ENCODE data around the gene DNAJC17.

Gene DNAJC17

DNA sequence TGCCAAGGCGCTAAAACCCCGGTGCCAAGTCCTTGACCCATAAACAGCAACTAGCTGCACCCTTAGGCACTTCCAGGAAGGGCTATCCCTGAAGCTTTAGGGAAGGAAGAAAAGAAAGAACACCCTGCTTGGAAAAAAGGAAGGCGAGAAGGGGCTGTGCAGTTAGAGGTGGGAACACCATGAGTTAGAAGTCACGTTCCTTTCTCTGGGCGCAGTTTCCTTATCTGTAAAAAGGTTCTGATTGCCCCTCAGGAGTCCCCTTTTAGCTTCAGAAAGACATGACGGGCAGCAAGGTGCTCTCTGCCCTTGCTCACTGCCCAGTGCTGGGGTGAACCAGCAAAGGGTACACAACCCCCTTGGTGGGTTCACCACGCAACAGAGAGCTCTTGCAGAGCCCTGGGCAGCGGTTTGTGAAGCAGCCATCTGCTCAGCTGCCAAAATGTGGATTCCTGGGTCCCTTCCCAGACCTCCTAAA lies 42.6 kb downstream of the DNAJC17 start:
- no peak for DNase-seq

DNA sequence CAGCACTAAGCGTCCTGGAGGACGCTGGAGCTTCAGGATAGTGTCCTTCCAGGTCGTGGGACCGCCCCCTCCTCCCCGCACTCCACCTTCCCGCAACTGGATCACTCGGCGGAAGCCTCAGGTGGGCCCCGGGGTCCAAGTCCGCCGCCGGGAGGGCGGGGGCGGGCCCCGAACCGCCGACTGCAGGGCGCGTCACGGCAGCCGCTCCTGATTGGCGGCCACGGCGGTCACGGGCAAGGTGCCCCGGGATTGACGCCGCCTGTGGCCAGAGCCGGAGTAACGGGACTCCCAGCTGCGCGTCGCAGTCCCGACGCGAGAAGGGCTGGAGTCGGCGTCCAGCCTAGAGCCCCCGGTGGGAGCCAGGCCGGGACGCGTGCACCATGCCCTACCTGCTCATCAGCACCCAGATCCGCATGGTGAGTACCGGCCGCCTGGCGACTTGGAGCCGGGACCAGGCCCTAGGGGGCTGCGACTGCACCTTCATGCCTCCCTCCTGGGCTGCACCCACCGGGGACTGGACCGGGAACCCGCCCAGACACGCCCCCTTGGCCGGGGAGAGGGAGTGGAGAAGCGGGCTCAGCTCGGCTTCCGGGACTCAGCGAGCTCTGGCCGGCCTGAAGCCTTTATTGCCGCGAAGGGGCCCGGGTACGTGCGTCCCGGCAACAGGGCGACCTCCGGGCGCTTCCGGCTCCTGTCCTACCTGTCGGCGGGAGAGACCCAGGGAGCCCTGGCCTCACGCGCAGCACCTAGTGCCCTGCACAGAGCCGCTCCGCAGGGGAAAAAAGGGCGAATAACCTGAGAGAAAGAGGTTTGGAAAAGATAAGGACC lies 43.3 kb downstream of the DNAJC17 start, which contains the start of gene GCHFR:
Gene GCHFR (plus strand): TSS at position 268 of the 828 bp plus-strand sequence. CDS start 113 bp downstream, at position 381.
- no peak for DNase-seq

DNA sequence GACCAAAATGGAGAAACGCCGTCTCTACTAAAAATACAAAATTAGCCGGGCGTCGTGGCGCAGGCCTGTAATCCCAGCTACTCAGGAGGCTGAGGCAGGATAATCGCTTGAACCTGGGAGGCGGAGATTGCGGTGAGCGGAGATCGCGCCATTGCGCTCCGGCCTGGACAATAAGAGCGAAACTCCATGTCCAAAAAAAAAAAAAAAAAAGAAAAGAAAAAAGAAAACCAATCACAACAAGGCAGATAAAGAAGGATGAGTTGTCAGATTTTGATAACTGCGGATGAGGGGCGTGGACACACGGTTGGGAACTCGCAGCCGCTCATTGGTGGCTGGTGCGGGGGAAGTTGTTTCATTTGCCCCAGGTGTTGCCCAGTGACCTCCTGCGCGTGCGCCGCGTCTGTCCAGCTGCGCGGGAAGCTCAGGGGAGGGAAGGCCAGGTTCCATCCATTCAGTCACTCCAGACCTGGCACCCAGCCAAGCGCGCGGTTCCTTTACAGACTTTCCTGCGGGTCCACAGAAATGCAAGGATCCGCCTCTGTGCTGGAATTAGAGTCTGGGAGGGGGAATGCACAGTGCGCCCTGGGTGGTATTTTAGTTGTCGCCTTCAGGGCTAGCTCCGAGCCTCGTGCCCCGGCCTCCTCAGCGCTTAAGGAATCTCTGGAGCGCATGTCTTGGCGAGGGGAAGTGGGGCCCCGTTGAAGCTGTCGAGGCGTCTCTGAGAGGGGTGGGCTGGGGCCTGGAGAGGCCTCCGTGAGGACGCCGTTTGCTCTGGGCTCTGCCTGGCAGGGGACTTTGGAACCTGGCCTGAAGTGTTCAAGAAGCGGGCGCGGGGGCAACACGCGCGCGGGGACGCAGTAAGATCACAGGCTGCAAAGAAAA lies 44.1 kb downstream of the DNAJC17 start:
- no peak for DNase-seq

DNA sequence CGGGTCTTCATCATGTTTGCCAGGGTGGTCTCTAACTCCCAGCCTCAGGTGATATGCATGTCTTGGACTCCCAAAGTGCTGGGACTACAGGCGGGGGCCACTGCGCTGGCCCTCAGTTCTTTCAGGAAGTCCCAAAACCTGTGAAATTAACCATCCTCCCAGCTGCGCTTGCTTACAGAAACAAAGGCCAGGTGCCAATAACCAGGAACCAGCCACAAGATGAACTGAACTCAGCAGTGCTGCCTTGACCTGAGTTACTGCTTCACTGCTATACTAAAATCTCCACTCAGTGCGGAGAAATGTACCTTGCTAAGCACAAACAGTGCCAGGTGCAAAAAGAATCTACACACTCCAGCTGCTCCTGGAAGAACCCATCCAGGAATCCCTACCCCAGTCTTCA lies 47.3 kb downstream of the DNAJC17 start:
- no peak for DNase-seq

DNA sequence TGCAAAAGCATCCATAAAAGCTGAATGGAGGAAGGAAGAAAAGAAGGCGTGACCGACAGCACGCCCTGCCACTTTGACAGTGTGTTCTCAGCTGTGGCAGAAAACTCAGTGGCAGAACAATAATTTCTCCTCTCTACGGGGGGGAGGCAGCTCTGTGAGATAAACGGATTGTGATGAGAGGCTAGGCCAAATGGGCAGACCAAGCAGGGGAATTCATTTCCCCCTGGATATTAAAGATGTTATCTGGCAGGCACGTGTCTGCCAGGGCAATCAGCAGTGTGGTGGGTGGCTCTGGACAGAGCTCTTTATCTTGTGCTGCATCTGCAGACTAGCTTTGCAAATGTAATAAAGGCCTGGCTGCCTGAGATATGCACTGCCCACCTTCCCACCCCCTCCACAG lies 50.3 kb downstream of the DNAJC17 start:
- no peak for DNase-seq

DNA sequence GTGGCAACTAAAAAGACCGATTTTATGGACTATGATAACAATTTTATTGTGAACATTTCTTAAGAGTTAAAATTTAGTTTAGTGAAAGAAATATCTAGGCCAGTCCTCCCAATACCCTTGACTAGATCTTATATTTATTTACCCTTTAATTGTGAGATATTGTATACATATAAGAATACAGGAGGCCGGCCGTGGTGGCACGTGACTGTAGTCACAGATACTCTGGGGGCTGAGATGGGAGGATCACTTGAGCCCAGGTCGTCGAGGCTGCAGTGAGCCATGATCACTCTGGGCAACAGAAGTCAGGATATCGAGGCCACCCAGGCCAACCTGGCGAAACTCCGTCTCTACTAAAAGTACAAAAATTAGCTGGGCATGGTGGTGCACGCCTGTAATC lies 51.5 kb downstream of the DNAJC17 start:
- no peak for DNase-seq

DNA sequence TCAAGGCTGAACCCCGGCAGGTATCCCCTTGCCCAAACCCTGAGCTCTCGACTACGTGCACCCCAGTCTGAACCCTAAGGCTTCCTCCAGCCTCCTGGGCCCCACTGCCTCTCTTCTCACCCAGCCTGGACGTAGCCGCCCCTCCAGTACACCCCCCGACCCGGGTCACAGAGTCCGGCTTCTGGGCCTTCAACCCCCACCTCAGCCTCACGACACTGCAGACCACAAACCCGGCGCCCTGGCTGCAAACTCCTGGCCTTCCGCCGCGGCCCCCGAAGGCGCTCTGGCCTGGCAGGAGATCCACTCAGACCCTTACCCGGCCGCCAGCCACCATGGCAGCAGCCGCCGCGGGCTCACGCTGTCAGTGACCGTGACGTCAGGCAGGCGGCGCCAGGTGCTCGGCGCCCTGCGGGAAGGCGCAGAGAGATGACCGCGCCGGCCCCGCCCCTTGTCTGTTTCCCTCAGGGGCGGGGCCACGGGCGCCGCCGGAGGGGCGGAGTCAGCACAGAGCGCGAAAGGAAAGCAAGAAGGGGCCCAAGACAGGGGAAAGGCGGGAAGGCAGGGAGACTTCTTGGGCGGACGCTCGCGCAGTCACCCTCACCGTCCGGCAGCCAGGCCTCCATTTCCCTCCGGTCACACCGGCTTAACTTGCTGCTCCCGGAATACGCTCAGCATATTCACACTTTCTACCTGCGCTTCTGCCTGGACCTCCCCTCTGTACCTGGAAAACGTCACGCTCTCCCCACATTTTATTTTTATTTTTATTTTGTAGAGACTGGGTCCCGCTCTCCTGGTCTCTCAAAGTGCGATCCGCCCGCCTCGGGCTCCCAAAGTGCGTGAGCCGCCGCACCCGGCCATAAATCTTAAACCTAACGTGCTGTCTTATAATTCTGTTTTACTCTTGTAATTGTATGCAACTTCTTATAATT lies 52.1 kb downstream of the DNAJC17 start, which contains the start of gene RMDN3:
Gene RMDN3 (minus strand): TSS at position 372 of the 929 bp plus-strand sequence. CDS start 471 bp downstream, outside the sequence.
- DNase-seq: peak; percentile 19 to 77

DNA sequence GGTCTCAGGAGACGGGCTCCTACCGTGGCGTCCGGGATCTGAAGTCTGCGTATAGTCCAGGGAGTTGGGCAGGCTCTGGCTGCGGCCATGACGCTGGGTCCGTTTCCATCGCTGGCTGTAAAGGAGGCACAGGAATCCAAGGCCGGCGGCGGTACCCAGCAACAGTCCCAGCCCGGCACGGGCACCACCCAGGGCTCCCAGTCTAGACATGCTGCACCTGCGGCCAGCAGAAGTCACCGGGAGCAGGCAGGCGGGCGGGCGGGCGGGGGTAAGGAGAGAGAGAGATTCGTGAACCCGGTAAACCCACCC lies 52.7 kb downstream of the DNAJC17 start:
- no peak for DNase-seq

DNA sequence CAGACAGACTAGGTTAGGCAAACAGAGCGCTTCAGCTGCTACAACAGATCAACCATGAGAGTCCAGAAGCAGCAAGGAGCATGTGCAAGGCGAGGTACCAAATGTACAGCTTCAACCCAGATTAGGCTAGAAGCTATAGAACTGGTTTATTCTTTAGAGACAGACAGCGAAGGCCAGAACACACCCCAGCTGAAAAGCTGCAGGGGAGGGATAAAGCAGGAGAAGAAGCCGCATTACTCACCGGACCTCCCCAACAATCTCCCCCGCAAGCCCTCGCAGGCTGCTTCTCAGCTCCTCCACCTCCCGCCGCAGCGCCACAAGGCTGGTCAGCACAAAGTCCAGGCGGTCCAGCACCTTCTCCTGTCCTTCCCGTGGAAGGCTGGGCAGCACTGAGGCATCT lies 55.5 kb downstream of the DNAJC17 start:
- no peak for DNase-seq

DNA sequence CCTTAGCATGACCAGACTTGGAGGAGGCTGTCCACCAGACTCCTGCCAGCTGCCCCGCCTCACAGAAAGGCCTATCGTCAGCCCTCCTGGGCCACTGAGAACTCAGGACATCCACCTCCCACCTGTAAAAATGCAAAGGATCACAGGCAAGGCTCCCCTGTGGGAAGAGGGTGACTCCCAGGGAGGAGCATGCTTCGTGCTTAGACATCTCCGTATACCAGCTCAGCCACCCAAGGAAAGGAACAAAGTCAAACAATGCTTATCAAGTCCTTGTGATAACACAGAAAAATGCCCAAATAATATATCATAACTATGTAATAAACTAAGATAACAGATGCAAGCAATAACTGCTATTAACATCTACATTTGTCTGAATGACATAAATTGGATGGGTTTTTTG lies 56.4 kb downstream of the DNAJC17 start:
- DNase-seq: no peak

DNA sequence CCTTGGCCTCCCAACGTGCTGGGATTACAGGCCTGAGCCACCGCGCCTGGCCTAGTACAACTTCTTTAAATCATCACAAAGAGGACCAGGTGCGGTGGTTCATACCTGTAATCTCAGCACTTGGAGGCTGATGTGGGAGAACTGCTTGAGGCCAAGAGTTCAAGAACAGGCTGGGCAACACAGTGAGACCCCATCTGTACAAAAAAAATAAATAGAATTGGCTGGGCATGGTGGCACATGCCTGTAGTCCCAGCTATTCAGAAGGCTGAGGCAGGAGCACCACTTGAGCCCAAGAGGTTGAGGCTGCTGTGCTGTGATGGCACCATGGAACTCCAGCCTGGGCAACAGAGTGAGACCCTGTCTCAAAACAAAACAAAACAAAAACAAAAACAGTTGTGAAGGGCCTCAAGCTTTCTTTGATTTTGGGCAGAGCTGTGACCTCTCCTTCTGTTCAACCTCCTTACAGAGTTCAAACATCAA lies 58.1 kb downstream of the DNAJC17 start:
- no peak for DNase-seq

DNA sequence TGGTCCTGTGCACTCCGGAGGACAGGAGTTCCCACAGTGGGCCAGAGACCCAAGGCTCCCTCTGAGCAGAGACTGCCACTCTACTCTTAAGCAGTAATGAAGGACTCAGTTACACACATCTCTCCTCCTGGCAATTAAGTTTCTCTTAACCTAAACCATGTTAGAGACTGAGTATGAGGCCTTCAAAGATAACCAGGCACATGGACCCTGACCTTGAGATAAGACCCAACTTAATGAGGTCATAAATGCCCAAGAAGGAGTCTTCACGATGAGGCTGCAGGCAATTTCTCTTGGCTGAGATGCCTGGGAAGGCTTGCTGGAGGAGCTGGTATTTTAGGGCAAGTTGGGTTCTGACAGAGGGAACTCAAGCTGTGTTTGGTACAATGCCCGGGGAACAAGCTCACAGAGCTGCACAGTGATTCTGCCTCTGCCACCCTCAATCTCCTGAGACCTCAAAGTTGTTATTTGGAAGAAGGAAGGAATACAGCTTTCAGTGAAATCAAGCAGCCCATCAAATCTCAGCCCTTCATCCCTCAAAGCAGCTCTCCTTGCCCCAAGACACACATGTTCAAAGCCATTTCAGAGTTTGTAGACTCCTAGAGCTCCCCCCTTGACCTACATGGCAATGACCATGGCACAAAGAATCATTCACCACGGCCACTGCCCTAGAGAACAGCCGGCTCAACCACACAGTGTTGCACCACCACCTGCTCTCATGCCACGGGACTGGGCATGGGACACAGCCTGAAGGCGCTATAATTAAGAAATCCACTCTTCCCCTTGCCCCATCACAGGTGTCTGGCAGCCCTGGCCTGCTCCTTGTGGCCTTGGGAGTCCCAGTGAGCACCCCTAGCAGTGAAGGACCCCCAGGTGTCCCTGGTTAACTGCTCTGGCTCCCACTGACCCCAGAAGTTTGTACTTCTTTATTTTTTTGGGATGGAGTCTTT lies 59.3 kb downstream of the DNAJC17 start:
- DNase-seq: no peak

DNA sequence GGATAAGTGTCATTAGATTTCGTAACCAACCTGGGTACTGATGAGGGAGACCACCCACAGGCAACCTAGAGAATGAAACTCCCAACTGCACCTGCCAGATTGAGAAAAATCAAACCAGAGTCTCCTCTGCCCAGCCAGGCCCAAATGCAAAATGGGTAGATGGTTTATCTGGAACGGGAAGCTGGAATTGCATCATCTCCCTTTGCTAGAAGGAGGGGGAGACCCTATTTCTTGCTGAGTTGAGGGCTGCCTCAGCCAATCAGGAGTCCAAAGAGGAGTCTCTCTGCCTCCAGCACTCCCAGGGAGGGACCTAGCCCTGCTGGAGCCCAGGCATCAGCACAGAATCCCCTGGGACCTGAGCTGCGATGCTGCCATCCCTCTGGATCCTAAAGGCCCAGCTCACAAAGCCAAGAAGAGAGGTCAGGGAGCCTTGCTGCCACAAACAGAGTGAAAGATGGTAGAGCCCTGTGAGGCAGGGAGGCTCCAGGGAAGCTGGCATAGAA lies 60.3 kb downstream of the DNAJC17 start:
- no peak for DNase-seq

DNA sequence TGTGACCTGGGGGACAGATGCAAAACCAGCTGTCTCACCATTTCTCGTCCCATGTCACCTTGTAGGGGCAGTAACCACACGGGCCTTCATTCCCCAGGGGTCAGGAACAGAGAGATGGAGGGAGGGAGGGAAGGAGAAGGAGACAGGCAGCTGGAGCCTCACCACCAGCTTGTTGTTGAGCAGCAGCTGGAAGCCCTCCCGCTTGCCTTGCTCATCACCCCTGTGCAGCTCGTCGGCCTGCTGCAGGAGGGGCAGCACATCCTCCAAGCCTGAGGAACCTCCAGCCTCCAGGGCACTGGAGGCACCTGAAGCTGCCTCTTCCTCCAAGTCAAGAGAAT lies 62.5 kb downstream of the DNAJC17 start:
- no peak for DNase-seq

DNA sequence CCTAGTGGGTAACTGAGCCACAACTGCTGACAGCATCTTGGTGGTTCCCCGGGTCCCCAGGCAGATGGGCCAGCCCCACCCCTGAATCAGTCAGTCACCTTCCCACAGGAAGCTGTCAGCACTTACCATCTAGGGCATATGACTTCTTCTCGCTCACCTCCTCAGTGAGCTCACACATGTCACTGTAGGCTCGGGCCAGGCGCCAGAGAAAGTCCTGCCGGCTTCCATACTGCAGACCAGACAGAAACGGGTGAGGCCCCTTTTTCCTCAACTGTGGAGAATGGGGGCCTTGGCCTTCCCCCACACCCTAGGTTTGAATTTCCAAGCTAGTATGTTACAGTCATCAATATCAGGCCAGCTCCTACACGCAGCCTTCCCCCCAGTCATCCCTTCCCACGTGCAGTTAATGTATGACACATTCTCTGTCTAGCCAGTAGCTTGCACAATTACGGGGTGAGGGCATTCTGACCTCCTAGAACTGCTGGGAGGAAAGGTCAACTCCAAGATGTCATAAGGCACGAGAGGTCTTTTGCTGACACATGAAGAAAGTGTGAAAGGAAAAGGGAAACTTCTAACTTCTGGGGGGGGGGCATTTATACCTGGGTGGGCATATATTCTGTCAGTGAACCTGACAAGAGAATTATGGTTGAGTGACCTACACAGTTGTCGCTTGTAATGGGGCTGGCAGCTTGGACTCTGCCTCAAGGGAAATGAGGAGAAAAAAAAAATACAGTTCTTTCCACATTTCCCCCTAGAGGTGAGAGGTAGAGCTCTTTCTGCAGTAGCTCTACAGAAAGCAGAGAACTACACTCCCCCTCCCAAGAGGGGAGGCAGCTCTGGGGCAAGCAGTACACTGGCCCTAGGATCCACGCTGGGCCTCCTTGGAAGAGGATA lies 63.1 kb downstream of the DNAJC17 start:
- no peak for DNase-seq

DNA sequence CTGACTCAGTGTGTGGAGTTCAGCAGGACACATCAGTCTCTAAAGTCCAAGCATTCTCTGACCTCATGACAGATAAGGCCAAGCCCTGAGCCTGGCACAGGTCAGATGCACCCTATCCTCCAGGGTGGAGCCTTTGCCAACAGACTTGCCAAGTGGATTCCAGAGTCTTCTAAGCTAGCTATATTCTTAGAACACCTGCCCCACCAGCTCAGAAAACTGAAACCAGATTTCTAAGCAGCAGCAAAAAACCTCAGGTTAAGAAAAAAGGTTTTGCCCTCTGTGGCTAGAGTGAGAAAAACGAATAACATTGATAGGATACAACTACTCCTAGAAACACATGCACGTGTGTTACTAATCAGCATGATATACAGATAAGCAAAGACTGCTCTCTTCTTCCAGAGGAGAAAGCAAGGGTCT lies 63.8 kb downstream of the DNAJC17 start:
- DNase-seq: no peak

DNA sequence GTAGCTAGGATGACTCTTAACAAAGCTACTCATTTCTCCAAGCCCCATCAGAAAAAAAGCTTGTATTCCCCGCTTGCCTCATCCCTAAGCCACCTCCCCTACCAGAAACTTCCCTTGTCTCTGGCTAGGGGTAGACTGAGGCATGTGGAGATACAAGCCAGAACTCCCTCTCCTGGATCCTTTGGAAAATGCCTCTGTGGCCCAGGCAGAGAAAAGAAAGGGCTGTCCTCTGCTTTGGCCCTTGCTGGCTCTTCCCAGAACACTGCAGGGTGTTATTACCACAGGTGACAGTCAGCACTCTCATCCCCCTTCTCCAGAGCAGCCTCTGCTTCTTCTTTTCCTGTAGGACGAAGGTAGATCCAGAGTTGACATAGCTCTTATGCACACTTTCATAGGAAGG lies 67.4 kb downstream of the DNAJC17 start:
- no peak for DNase-seq

DNA sequence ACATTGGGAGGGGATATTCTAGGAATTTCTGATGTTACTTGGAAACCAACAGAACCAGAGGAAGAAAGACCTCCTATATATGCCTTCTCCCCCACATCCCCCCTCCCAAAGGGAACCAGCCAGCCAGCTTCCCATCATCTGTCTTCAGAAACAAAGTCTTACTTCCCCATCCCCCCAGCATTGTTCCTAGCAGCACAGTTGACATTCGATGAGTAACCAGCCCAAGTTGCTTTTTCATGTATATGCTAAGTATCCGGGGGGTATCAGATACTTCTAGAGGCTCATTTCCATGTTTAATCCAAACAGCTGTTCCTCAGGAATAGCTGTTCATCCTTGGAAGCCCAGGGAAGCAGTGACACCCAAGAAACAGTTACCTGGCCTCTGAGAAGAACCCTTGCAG lies 68.2 kb downstream of the DNAJC17 start:
- no peak for DNase-seq

DNA sequence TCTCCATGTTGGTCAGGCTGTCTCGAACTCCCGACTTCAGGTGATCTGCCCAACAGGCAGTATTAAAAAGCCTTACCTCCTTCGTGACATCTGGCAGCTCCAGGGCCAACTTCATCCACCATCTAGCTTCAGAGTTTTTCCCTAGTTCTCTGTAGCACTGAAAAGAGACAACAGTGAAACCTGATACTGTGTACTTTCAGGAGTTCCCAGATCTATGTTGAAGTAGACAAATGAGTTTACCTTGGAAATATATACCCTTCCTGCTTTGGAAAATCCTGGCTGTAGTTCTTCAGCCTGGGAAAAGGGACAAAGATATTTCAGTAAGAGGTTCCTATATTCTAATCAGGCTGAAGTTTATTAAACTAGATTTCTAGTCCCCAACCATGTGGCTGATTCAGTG lies 70.2 kb downstream of the DNAJC17 start:
- DNase-seq: no peak

DNA sequence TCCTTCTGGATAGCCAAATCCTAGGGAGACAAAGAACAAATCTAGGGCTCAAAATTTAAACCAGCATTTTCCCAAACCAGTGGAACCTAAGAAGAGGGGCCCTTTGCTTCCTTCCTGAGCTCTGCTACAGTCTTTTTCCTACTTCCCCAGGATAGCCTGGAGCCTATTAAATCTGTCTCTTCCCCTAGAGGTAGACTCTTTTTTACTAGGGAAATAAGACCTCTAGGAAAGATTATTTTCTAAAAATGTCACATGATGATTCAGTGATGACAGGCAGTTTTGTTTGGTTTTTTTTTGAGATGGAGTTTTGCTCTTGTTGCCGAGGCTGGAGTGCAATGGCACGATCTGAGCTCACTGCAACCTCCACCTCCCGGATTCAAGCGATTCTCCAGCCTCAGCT lies 70.7 kb downstream of the DNAJC17 start:
- DNase-seq: no peak
